H1 (cell line): ENCODE measurements around the gene EPB41L4A.

ENCODE experiments used
- CBX5 ChIP-seq: fragments of 300-800, 300-1000 bp; sonication (generic); IDR thresholded peaks from 2 replicates; pipeline ENCODE4 v1.7.1; 2016; ENCODE audit warnings: antibody characterized with exemption, low read length, low read depth
- EZH2 ChIP-seq: fragments of 200-600 bp; sonication (generic); IDR thresholded peaks from 2 replicates; pipeline ENCODE4 v1.7.1; 2012; ENCODE audit warnings: low read depth, mild to moderate bottlenecking, moderate library complexity, low read length, inconsistent platforms; ENCODE audit not compliant: severe bottlenecking
- POLR2A ChIP-seq, 2 experiments: IDR thresholded peaks; 1 replicate in 1 of 2; 2 replicates in 1 of 2; pipeline ENCODE4 v1.6.1; 2011; ENCODE audit warnings: low read depth in 2 of 2, low read length in 2 of 2, mild to moderate bottlenecking in 2 of 2; ENCODE audit errors: control extremely low read depth in 1 of 2
- POLR2AphosphoS5 ChIP-seq: IDR thresholded peaks from 2 replicates; pipeline ENCODE4 v1.6.1; 2011; ENCODE audit warnings: low read depth, low read length
- TCF12 ChIP-seq: IDR thresholded peaks from 2 replicates; pipeline ENCODE4 v1.6.1; 2011; ENCODE audit warnings: low read depth, mild to moderate bottlenecking, low read length

DNA sequence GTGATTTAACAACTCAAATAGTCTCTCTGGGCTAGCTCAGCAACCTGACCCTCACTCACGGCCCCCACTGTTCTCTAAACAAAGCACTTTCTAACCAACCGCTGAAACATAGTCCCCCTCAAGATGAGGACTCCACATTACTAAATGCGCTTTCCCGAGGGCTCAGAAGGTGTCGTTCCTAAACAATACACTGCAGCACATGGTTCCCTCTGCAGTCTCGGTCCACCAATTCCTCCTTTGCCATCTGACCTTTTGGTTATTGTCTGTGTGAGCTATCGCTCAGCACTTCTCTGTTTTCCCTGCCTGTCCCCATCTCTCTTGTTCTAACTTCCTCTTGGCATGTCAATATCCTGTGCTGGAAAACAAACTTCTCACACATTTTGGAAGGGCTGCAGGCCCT, 7.2 kb downstream of the EPB41L4A start:
- TF ChIP-seq TCF12, result no peak
- no peak for TF ChIP-seq POLR2AphosphoS5
- TF ChIP-seq CBX5, result no peak
- no peak for TF ChIP-seq POLR2A (IDR thresholded peaks at IDR 0.05; ENCODE audit: control extremely low read depth in 1 of 2, low read depth in 2 of 2, low read length in 2 of 2)
- TF ChIP-seq EZH2, result no peak
